CD4-positive, alpha-beta T cell treated with Interferon gamma for 1 hour (primary cell): ENCODE data around the gene SLC66A1.
"Not testable (repeated sequence)": the region's sequence is repeated elsewhere in the genome, so short reads cannot be mapped to it uniquely, and the experiment has no call there.

Experiments
- DNase-seq: peaks from one replicate; pipeline ENCODE4 v3.0.0-alpha.2; 2020

The SLC66A1 gene

DNA sequence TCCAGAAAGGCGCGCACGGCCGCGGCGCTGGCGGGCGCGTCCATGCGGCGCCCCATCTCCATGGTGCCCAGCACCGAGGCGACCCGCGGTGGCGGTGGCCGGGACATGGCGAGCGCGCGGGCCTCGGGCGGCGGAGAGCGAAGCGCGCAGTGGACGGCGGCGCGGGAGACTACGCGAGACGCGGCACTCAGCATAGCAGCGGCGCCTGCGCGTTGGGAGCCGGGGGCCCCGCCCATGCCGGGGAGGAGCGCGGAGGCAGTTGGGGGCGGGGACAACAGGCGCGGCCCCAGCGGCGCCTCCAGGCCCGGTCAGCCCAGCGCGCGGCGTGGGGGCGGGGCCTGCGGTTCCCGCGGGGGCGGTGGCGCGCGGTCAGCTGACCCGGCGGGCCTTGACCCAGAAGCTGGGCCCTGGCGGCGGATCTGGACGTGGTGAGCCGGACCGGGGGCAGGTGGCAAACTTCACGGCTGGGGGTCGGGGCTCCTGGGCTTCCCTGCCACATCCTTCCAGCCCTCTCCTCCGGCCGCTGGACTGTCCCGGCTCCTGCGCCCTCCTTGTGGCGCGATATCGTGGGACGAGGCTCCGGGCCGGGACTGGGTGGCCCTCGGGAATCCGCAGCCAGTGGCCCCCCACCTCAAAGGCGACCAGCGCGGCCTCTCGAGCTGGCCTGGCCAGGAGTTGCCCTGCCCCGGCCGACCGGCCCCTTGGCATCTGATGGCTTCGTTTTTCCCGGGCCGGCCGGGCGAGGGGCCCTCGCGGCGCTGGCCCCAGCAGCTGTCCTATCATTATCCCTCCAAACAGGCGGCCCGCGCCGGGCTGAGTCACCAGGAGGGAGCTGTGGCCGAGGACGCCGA lies at the start of gene SLC66A1, which contains the start of gene AKR7A2:
TSS of gene SLC66A1 (plus strand) at position 396 of the 851 bp plus-strand sequence. CDS start 5,352 bp downstream, outside the sequence.
TSS of gene AKR7A2 (minus strand) at position 214 of the 851 bp plus-strand sequence. CDS start at position 194, 20 bp downstream.
- DNase-seq, result peak; percentile 87

- DNase-seq, result no peak
Measured at GRCh38 chr1:19262744-19263143, 49.4 kb upstream of the SLC66A1 start.

GRCh38 chr1:19268445-19268844 lies 43.7 kb upstream of the SLC66A1 start:
- DNase-seq, result no peak

DNA sequence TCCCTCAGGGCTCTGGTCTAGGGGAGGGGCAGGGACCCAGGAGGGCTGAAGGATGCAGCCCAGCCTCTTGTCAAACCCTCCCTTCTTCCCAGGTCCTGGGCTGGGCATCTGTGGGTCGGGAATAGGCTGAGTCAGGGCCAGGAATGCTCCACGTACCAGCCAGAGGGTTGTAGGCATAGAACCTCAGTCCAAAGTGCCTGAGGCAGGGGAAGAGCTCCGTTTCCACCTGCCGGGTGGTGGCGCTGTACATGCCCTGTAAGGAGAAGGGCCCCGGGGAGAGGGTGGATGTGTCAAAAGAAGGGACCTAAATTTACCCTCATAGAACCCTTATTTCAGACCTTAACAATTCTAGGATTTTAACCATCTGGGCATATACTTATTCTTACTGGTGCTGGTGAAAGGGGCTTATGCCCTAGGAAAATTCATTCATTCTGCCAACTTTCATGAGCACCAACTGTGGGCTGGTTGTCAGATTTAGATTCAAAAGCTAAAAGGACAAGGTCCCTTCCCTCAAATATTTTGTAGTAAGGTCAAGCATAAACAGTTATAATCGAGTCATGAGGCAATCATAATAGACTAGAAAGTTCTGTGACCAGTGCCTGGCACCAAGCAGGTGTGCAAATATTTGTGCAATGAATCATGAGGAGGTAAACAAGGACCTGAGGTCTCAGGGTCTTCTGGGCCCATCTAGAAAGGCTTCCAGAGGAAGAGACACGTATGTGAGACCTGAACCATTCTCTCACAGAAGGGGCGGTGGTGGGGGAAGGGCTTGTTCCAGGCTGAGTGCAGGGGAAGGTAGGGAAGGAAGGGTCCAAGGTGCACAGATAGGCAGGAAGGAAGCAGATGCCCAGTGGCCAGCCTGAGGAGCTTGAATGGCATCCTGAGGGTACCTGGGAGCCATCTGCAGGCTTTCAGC lies 42.4 kb upstream of the SLC66A1 start:
- DNase-seq, result not testable (repeated sequence)

GRCh38 chr1:19270343-19270730 lies 41.8 kb upstream of the SLC66A1 start:
- not testable (repeated sequence) for DNase-seq

DNA sequence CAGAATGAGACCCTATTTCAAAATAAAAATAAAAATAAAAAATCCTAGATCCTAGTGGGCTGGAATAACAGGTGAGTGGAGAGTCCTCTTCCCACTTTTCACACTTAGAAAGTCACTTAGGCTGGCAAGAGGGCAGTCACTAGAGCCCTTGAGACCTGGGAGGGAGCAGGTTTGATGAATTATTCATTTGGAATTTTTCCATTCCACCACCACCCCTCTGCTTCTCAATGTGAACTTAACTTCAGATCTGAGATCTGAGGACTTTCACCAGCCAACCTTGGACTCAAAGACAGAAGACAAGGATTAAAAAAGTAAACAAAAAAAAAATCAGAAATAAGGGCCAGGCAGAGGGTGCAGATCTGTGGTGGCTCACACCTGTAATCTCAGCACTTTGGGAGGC lies 40.1 kb upstream of the SLC66A1 start:
- DNase-seq, result no peak

DNA sequence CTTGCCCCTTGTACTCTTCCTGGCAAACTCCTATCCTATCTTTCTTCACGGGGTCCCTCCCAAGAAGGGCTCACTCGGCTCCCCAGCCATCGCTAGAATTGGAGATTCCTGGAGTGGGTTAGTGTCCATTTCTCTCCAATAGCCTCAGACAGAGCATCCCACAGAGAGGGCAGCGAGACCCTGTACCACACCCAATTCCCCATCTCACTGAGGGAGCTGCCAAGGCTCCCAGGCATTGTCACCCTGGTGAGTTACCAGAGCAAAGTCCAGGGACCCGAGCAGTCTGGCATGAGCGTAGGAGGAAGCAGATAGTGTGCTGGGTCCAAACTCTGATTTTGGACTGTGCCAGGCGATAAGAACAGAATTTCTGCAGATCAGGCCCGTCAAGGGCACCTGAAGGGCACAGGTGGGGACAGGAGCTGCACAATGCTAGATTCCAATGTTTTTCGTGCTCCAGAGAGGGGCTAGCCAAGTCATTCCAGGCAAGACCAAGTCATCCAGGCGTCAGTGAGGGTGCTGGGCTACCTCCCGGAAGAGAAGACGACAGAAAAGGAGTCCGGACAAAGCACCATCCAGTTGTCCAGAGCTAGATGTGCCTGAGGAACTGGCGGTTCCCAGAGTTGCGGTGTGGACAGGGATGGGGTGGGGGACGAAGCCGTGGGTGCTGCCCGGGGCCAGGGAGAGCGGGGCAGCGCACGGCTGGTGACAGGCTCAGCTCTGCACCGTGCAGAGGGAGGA lies 38.9 kb upstream of the SLC66A1 start:
- DNase-seq, result no peak

DNA sequence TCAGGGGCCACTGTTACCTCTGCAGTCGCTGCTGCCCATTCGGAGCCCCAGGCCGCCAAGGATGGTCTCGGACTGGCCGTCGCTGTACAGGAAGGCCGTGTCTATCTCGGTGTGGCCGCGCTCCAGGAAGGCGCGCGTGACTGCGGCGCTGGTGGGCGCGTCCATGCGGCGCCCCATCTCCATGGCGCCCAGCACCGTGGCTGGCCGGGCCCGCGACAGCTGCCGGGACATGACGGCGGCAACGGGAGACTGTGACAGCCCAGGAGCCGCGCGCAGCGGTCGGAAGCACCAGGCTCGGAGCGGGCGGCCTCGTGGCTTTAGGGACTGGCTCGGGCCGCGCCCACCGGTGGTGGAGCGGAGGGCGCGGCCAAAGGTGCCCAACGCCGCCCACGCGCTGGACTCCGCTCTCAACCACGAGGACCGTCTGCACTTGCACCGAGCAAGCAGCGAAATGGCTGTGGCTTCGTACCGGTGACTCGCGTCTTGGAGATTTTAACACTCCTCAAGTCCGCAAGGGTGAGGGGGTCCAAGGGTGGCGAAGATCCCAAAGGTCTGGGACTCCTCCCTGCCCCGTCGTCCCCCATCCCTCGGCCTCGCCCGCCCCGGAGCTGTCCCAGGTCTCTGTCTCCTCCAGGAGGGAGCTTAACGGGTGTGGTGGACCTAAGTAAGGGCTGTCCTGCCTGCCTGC lies 38.1 kb upstream of the SLC66A1 start:
- not testable (repeated sequence) for DNase-seq

- no peak for DNase-seq
Measured at GRCh38 chr1:19274636-19275035, 37.5 kb upstream of the SLC66A1 start.

DNA sequence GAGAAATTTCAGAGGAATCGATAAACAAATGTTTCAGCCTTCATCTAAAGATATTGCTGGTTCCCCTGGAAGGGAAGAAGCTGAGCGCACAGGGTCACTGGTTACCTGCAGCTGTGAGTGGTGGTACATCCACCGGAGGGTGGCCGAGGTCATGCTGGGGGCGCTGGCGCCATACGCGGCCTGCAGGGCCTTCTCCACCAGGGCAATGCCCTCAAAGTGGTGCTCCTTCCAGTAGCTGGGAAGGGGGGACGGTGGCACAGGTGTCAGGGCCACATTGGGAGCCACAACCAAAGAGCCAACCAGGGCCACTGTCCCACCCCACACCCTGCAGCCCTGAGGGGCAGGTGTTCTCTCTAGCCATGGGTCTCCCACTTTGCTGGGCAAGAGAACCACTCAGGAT lies 28.2 kb upstream of the SLC66A1 start:
- DNase-seq, result no peak

DNA sequence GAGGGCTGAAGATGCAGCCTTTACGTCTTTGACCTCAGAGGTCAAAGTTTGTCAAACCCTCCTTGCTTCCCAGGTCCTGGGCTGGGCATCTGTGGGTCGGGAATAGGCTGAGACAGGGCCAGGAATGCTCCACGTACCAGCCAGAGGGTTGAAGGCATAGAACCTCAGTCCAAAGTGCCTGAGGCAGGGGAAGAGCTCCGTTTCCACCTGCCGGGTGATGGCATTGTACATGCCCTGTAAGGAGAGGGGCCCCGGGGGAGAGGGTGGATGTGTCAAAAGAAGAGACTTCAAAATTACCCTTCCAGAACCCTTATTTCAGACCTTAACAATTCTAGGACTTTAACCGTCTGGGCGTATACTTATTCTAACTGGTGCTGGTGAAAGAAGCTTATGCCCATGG lies 27.2 kb upstream of the SLC66A1 start:
- no peak for DNase-seq

GRCh38 chr1:19285366-19285765 lies 26.8 kb upstream of the SLC66A1 start:
- DNase-seq, result not testable (repeated sequence)

DNA sequence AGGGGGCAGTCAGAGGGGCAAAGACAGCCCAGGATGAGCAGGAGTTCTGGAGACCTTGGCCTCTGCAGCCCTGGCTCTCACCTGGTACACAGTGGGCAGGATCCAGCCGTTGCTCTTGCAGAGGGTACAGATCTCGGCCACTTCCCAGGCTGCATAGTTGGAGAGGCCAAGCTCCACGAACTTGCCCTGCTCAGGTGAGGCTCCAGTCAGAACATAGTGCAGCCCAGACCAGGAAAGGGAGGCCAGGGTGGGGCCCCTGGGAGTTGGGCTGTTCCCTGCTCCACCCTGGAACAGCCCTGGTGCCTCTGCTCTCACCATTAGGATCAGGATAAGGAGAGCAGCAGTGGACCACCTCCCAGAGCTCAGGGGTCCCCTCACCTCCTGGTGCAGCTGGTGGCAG lies 26.3 kb upstream of the SLC66A1 start:
- not testable (repeated sequence) for DNase-seq

DNA sequence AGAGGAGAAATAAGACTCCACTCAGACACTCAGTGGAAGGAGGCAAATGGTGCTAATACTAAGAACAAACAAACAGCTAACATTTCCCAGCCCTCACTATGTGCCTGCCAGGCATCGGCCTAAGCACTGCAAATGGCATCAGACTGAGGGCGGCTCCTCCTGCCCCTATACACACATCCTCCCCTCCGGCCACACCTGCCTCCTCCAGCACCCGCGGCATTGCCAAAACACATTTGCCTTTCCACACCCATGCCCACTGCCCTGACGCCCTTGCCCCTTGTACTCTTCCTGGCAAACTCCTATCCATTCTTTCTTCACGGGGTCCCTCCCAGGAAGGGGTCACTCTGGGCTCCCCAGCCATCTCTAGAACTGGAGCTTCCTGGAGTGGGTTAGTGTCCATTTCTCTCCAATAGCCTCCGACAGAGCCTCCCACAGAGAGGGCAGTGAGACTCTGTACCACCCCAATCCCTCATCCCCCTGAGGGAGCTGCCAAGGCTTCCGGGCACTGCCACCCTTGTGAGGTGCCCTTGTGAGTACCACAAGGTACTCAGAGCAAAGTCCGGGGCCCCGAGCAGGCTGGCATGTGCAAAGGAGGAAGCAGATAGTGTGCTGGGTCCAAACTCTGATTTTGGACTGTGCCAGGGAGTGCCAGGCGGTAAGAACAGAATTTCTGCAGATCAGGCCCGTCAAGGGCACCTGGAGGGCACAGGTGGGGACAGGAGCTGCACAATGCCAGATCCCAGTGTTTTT lies 24.5 kb upstream of the SLC66A1 start:
- DNase-seq, result no peak

DNA sequence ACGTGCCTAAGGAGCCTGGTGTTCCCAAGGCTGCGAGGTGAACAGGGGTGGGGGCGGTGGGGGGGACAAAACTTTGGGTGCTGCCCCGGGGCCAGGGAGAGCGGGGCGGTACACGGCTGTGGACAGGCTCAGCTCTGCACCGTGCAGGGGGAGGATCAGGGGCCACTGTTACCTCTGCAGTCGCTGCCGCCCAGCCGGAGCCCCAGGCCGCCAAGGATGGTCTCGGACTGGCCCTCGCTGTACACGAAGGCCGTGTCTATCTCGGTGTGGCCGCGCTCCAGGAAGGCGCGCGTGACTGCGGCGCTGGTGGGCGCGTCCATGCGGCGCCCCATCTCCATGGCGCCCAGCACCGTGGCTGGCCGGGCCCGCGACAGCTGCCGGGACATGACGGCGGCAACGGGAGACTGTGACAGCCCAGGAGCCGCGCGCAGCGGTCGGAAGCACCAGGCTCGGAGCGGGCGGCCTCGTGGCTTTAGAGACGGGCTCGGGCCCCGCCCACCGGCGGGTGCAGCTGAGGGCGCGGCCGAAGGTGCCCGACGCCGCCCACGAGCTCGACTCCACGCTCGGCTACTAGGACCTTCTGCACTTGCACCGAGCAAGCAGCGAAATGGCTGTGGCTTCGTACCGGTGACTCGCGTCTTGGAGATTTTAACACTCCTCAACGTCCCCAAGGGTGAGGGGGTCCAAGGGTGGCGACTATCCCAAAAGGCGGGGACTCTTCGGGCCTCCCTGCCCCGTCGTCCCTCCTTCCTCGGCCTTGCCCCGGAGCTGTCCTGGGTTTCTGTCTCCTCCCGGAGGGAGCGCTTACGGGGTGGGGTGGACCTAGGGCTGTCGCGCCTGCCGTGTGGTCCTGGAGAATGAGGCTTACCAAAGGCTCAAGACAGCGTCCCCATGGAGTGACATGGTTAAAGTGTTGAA lies 23.5 kb upstream of the SLC66A1 start, which contains the start of gene AKR7A3:
TSS of gene AKR7A3 (minus strand) at position 447 of the 918 bp plus-strand sequence. CDS start at position 386, 61 bp downstream.
- DNase-seq, result peak; percentile 47

- no peak for DNase-seq
Measured at GRCh38 chr1:19289244-19289643, 22.9 kb upstream of the SLC66A1 start.

GRCh38 chr1:19294638-19295037 lies 17.5 kb upstream of the SLC66A1 start:
- no peak for DNase-seq

DNA sequence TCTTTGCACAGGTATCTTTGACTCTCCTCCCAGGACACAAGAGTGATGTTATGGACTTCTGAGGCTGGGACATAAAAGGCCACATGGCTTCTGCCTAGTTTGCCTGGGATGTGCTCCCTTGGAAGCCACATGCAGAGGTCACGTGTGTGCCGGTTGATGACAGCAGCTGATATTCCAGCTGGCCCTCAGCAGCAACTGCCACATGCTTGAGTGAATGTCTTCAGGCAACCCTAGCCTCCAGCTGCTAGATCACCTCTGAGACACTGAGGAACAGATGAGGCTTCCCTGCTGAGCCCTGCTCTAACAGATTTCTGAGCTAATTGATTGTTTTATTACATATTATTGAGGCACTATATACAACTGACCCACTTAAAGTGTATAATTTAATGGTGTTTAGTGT lies 11.9 kb upstream of the SLC66A1 start:
- no peak for DNase-seq

DNA sequence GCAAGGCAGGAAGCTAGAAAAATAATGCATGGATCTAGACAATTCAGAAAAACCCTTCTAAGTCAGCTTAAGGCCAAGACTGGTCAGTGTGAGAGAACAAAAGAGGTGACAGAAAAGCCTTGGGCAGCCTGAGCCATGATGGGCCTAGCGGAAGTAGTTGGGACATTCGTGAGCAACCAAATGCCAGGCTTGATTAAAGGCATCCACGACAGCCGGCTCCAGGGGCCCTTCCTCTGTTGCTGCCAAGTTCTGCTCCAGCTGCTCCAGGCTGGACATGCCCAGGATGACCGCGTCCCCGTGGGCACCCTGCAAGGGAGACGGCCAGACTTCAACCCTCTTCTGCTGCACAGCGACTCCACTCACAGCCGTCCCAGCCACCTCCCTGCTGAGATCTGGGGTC lies 8.0 kb upstream of the SLC66A1 start:
- DNase-seq, result not testable (repeated sequence)

DNA sequence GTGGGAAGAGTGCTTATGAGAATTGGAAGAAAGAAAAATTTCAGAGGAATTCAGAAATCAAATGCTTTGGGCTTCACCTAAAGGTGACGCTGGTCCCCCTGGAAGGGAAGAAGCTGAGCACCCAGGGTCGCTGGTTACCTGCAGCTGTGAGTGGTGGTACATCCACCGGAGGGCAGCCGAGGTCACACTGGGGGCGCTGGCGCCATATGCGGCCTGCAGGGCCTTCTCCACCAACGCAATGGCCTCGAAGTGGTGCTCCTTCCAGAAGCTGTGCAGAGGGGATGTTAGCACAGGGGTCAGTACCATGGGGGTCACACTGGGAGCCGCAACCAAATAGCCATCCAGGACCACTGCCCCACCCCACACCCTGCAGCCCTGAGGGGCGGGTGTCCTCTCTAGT lies 6.2 kb upstream of the SLC66A1 start:
- DNase-seq, result no peak
